HepG2 (cell line): Measurements from ENCODE around the gene ALDH16A1. TPM values are rescaled to one million over a fixed set of nuclear protein-coding genes. Genes with fewer than 3 reads are reported as not detected.
A peak's percentile ranks its signal among the peaks of the same experiment; 100 is the strongest.

ENCODE experiments used
- CREB3 ChIP-seq: sonication (generic); formaldehyde crosslinking; IDR thresholded peaks from 2 replicates; pipeline ENCODE4 v1.5.0; 2020; ENCODE audit warnings: missing genetic modification reagents
- DR1 ChIP-seq: sonication (generic); formaldehyde crosslinking; IDR thresholded peaks from 2 replicates; pipeline ENCODE4 v1.8.0; 2021; ENCODE audit warnings: mild to moderate bottlenecking, missing genetic modification reagents, inconsistent platforms
- GFI1 ChIP-seq: sonication (generic); formaldehyde crosslinking; IDR thresholded peaks from 2 replicates; pipeline ENCODE4 v1.5.0; 2020; ENCODE audit warnings: missing genetic modification reagents, mild to moderate bottlenecking, borderline replicate concordance
- HNRNPH1 ChIP-seq: fragments of 200-400 bp; formaldehyde crosslinking; optimal IDR thresholded peaks from 2 replicates; pipeline ENCODE3; 2017; ENCODE audit warnings: mild to moderate bottlenecking, low read depth, low read length
- KLF15 ChIP-seq: sonication (generic); formaldehyde crosslinking; IDR thresholded peaks from 2 replicates; pipeline ENCODE4 v1.8.1; 2023; ENCODE audit warnings: borderline replicate concordance, mild to moderate bottlenecking, inconsistent platforms, missing genetic modification reagents, mixed read lengths
- NFE2 ChIP-seq: sonication (generic); formaldehyde crosslinking; IDR thresholded peaks from 2 replicates; pipeline ENCODE4 v1.4.0; 2020; ENCODE audit warnings: missing genetic modification reagents
- NR1H2 ChIP-seq: sonication (generic); formaldehyde crosslinking; IDR thresholded peaks from 2 replicates; pipeline ENCODE4 v1.8.1; 2022; ENCODE audit warnings: low read depth, missing genetic modification reagents, borderline replicate concordance
- SMARCC2 ChIP-seq: fragments of 450-650 bp; IDR thresholded peaks from 2 replicates; pipeline ENCODE4 v1.6.1; 2017; ENCODE audit warnings: antibody characterized with exemption, mild to moderate bottlenecking
- SMC3 ChIP-seq: IDR thresholded peaks from 2 replicates; pipeline ENCODE4 v1.6.1; 2011; ENCODE audit warnings: low read length, improper control_type of control experiment
- SP4 ChIP-seq: sonication (generic); formaldehyde crosslinking; IDR thresholded peaks from 2 replicates; pipeline ENCODE4 v1.8.1; 2023; ENCODE audit warnings: mild to moderate bottlenecking, missing genetic modification reagents
- SRF ChIP-seq: IDR thresholded peaks from 2 replicates; pipeline ENCODE4 v1.6.1; 2011; ENCODE audit warnings: mild to moderate bottlenecking, low read depth, low read length, moderate library complexity
- STAT6 ChIP-seq: sonication (generic); formaldehyde crosslinking; IDR thresholded peaks from 2 replicates; pipeline ENCODE4 v1.4.0; 2020; ENCODE audit warnings: missing genetic modification reagents, mild to moderate bottlenecking, borderline replicate concordance
- TGIF2 ChIP-seq: IDR thresholded peaks from 2 replicates; pipeline ENCODE4 v1.6.1; 2016; ENCODE audit warnings: control low read depth, missing compliant biosample characterization
- YEATS4 ChIP-seq: sonication (generic); formaldehyde crosslinking; IDR thresholded peaks from 2 replicates; pipeline ENCODE4 v1.4.0; 2020; ENCODE audit warnings: missing genetic modification reagents, borderline replicate concordance
- ZNF282 ChIP-seq: fragments of 450-650 bp; IDR thresholded peaks from 2 replicates; pipeline ENCODE4 v1.6.1; 2018; ENCODE audit not compliant: partially characterized antibody
- ZNF441 ChIP-seq: sonication (generic); formaldehyde crosslinking; IDR thresholded peaks from 2 replicates; pipeline ENCODE4 v1.7.0; 2021; ENCODE audit warnings: missing genetic modification reagents, borderline replicate concordance
- ZNF503 ChIP-seq: sonication (generic); formaldehyde crosslinking; IDR thresholded peaks from 2 replicates; pipeline ENCODE4 v1.4.0; 2020; ENCODE audit warnings: missing genetic modification reagents
- ZNF776 ChIP-seq: sonication (generic); formaldehyde crosslinking; IDR thresholded peaks from 2 replicates; pipeline ENCODE4 v1.4.0; 2020; ENCODE audit warnings: mild to moderate bottlenecking, missing genetic modification reagents
- ZNF784 ChIP-seq: sonication (generic); formaldehyde crosslinking; IDR thresholded peaks from 2 replicates; pipeline ENCODE4 v1.5.1; 2020; ENCODE audit warnings: missing genetic modification reagents, mild to moderate bottlenecking, borderline replicate concordance
- ZSCAN5A ChIP-seq: sonication (generic); formaldehyde crosslinking; IDR thresholded peaks from 2 replicates; pipeline ENCODE4 v1.8.0; 2022; ENCODE audit warnings: mild to moderate bottlenecking, missing genetic modification reagents, borderline replicate concordance
- polyA plus RNA-seq, 8 experiments: library from polyadenylated mRNA; depleted of rRNA in 3 of 8; stranded (reverse) in 7 of 8; unstranded in 1 of 8; fragments of >200 nt; fragmentation: Illumina TruSeq in 4 of 8; extraction: Trizol in 4 of 8; gene quantifications; 2 replicates each; pipeline versions ENCODE4 v1.2.1 to v1.2.3, GENCODE V29; 2011 to 2016; ENCODE audit warnings: low read depth in 4 of 8, missing spikeins in 1 of 8, mixed read lengths in 1 of 8; ENCODE audit not compliant: insufficient read depth in 1 of 8
- total RNA-seq, 5 experiments: library from RNA; depleted of rRNA; stranded (reverse); fragments of >200 nt; fragmentation: Illumina TruSeq; extraction: Trizol; gene quantifications; 2 replicates each; pipeline ENCODE4 v1.2.3, GENCODE V29; 2016; ENCODE audit warnings: low read depth in 1 of 5

Gene ALDH16A1
- total and polyA plus RNA-seq, 2 of the 13 experiments (the other 11 are each of a cell fraction or from before 2014, with no cell fraction given): 8.4 to 34.9 TPM

- no peak for TF ChIP-seq ZNF776 (CRISPR knock-in tag)
- no peak for TF ChIP-seq ZSCAN5A (CRISPR knock-in tag)
- TF ChIP-seq SP4 (CRISPR knock-in tag): peak; percentile 35; the same call in 1 of the 2 replicates
- peak; percentile 38; the same call in 1 of the 2 replicates for TF ChIP-seq STAT6 (CRISPR knock-in tag)
- TF ChIP-seq SRF: no peak
- no peak for TF ChIP-seq ZNF441 (CRISPR knock-in tag)
- TF ChIP-seq TGIF2 (CRISPR knock-in tag): no peak
- TF ChIP-seq HNRNPH1: no peak
- no peak for TF ChIP-seq NFE2 (CRISPR knock-in tag)
- no peak for TF ChIP-seq SMARCC2
- no peak for TF ChIP-seq DR1
- no peak for TF ChIP-seq ZNF282
- TF ChIP-seq NR1H2 (CRISPR knock-in tag): 0 out of 2 replicates have a peak, but pooled peaks have one; percentile 46
- peak; percentile 65; the same call in 1 of the 2 replicates for TF ChIP-seq ZNF784 (CRISPR knock-in tag)
- no peak for TF ChIP-seq KLF15 (CRISPR knock-in tag)
- no peak for TF ChIP-seq ZNF503 (CRISPR knock-in tag)
- peak; percentile 6; the same call in 1 of the 2 replicates for TF ChIP-seq SMC3
- no peak for TF ChIP-seq GFI1 (CRISPR knock-in tag)
- TF ChIP-seq YEATS4 (CRISPR knock-in tag): 0 out of 2 replicates have a peak, but pooled peaks have one; percentile 26
- TF ChIP-seq CREB3 (CRISPR knock-in tag): no peak
Observed at GRCh38 chr19:49443366-49444099, 9.5 kb upstream of the ALDH16A1 start (continued).
